Amniotic stem cell (primary cell): Measurements from ENCODE around the gene EME1.

Experiments used
- DNase-seq: peaks from one replicate; lab custom pipeline; 2025; lab: John Stamatoyannopoulos, UW

Gene EME1

GRCh38 chr17:50363217-50364060, 9.6 kb upstream of the EME1 start:
- DNase-seq: no peak

GRCh38 chr17:50364061-50364458, 9.0 kb upstream of the EME1 start:
- no peak for DNase-seq

GRCh38 chr17:50364715-50365114, 8.3 kb upstream of the EME1 start:
- peak; percentile 23 for DNase-seq

GRCh38 chr17:50365165-50365564, 7.9 kb upstream of the EME1 start:
- no peak for DNase-seq

DNA sequence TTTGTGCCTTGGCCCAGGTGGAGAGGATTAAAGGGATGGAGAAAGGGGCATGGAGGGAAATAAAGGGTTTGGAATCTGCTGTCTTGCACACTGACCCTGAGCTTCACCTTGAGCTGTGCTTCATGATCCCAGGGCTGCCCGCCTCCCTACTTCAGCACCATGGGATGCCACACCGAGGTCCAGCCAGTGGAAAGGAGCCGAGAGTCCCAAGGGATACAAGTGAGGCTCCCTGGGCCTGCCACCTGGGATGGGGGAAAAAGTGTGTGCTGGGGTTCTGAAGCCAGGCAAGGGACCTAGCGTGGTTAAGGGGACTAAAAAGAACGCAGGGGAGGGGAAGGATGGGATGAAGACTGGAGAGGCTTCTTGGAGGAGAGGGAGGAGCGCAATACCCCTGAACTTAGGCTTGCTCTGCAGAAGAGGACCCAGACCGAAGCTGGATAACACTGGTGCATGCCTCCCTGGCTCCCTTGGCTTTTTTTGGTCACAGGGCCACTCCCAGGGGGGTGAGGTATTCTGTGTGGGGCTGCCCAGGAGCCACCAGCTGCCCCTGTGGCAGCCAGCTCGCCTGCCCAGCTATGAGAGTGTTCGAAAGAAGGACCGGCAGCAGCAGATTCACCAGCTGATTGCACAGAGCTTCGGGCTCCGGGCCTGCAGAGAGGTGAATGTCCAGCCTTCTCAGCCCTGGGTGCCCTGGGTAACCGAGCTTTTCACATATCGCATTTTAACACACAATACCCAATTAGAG, 7.2 kb upstream of the EME1 start:
- DNase-seq: no peak

DNA sequence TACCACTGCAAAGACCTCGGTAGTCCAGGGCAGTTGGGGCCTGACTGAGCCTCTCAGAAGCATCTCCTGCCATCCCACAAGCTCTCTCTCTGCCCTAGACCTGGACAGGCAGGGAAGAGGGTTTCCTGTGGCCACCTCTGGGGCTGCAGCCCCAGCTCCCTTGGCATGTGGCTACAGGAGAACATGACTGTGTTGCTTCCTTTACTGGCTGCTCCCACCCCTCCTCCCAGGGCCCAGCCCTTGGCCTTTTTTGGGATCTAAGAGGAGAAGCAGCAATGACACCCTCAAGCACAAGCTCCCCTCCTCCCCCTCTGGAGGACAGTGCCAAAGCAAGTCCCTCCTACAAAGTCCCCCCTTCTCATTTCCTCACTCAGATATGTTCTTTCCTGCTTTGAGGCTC, 5.6 kb upstream of the EME1 start:
- DNase-seq: no peak

- DNase-seq: no peak
These were observed 3.0 kb upstream of the EME1 start for GRCh38 chr17:50370052-50370451.

DNA sequence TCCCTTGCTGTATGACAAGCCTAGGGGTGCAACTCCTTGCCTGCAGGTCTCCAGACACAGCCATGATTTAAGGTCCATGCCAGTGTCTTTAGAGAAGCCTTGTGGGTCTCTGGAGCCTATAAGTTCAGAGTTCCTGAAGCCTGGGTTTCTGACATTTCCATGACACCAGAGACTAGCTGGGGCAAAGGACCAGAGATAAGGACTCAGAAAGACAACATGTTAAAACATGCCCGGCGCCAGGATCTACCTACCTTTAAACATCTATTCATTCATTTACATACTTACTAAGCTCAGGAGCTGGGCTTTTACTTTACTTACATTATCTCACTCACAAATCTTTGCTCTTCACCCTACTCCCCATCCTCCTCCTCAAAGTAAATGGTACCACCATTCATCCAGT, 1.5 kb upstream of the EME1 start:
- DNase-seq: no peak

GRCh38 chr17:50372222-50372757, 739 bp upstream of the EME1 start:
- DNase-seq: no peak

GRCh38 chr17:50373705-50374104, 676 bp downstream of the EME1 start:
- no peak for DNase-seq

GRCh38 chr17:50375858-50376538, 3.0 kb downstream of the EME1 start:
- DNase-seq: no peak

DNA sequence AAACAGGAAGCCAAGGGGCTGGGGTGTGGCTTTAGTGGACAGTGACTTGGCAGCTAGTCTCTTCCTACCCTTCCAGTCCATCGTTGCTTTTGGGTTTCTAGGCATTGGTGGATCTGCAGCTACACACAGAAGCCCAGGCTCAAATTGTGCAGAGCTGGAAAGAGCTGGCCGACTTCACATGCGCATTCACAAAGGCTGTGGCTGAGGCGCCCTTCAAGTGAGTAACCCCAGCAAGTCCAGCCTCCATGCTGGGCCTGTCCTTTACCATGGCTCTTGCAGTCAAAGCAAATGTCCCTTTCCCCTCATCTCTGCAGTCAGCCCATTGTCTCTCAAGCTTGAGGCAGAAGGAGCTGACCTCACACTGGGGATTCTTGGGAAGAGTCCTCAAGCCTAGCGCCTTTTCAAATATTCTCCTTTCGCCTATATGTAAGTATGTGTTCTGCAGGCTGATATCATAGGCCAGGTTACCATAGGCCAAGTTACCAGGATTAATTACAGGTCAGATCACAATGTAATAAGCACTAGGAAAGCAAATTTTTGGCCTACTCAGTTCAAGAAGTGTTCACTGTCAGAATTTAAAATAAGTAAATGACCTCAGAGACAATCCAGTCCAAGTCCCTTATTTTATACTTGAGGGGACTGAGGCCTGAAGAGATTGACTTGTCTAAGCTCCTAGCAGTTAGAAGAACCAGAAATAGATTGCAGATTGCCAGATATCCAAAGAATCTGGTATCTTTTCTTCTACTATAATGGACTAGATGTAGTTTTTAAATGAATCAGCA, 6.5 kb downstream of the EME1 start:
- no peak for DNase-seq

- DNase-seq: no peak
These were observed 7.6 kb downstream of the EME1 start for GRCh38 chr17:50380369-50381259.

- no peak for DNase-seq
These were observed 8.3 kb downstream of the EME1 start for GRCh38 chr17:50381260-50381815.

GRCh38 chr17:50381920-50382319, 8.9 kb downstream of the EME1 start:
- no peak for DNase-seq

- DNase-seq: no peak
These were observed 9.9 kb downstream of the EME1 start for GRCh38 chr17:50382931-50383330.

GRCh38 chr17:50386510-50386909, 13.5 kb downstream of the EME1 start:
- DNase-seq: no peak

- no peak for DNase-seq
These were observed 15.7 kb downstream of the EME1 start for GRCh38 chr17:50388728-50389127.

DNA sequence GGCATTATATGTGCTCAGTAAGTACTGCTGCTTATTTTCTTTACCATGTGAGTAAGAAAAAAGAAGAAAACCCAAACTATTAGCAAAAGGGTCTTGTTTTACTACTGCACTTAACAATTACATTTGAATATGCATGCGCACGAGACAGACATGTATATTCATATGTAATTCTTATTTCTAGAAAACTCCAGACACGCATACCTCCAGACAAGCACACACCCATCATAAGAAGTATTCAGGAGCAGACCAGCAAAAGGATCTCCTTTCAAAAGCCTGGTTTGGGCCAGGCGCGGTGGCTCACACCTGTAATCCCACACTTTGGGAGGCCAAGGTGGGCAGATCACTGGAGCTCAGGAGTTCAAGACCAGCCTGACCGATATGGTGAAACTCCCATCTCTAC, 16.5 kb downstream of the EME1 start:
- no peak for DNase-seq

DNA sequence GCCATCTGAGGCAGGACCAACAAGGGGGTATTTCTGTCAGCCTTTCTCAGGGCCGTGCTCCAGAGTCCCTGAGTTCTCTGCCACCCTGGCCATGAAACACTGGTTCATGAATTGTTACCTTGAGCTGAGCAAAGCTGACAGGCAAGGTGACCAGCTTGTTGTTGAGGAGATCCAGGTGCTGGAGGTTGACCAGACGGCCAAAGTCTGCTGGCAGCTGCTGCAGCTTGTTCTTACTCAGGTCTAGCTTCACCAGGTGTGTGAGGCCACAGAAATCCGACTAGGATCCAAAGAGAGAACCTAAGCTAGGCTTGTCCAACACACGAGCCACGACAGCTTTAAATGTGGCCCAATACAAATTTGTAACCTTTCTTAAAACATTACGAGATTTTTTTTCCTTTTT, 19.6 kb downstream of the EME1 start:
- DNase-seq: no peak
